NT2/D1 (cell line): ENCODE results near the gene DGCR6L.
"Not testable (repeated sequence)": the region's sequence is repeated elsewhere in the genome, so short reads cannot be mapped to it uniquely, and the experiment has no call there.

Experiments
- DNase-seq: peaks from one replicate; pipeline ENCODE4 v3.0.0-alpha.2; 2011; ENCODE audit warnings: low read depth, low spot score
- H3K27me3 ChIP-seq: 2 replicates; pipeline ENCODE4 v1.6.0; 2011; ENCODE audit warnings: mild to moderate bottlenecking; ENCODE audit not compliant: insufficient read length, insufficient read depth
- H3K36me3 ChIP-seq: 2 replicates; pipeline ENCODE4 v1.6.1; 2011; ENCODE audit warnings: mild to moderate bottlenecking, low read length, mixed read lengths; ENCODE audit not compliant: insufficient read depth, insufficient read length
- H3K4me1 ChIP-seq: 2 replicates; pipeline ENCODE4 v1.5.1; 2011; ENCODE audit not compliant: insufficient read depth, insufficient read length
- H3K4me3 ChIP-seq: 2 replicates; pipeline ENCODE4 v1.5.1; 2011; ENCODE audit warnings: low read depth; ENCODE audit not compliant: insufficient read length
- H3K9ac ChIP-seq: 2 replicates; pipeline ENCODE4 v1.6.0; 2011; ENCODE audit warnings: low read depth; ENCODE audit not compliant: insufficient read length
- H3K9me3 ChIP-seq: 2 replicates; pipeline ENCODE4 v1.5.1; 2011; ENCODE audit warnings: mild to moderate bottlenecking, low read length; ENCODE audit not compliant: insufficient read depth
- SUZ12 ChIP-seq: IDR thresholded peaks from 2 replicates; pipeline ENCODE4 v1.6.1; 2011; ENCODE audit not compliant: insufficient read length, insufficient read depth; ENCODE audit errors: extremely low read depth
- YY1 ChIP-seq: IDR thresholded peaks from 2 replicates; pipeline ENCODE4 v1.6.1; 2011; ENCODE audit not compliant: insufficient read length, insufficient read depth
- ZNF274 ChIP-seq: IDR thresholded peaks from 2 replicates; pipeline ENCODE4 v1.6.1; 2011; ENCODE audit warnings: mild to moderate bottlenecking, low read depth, low read length

DGCR6L gene

DNA sequence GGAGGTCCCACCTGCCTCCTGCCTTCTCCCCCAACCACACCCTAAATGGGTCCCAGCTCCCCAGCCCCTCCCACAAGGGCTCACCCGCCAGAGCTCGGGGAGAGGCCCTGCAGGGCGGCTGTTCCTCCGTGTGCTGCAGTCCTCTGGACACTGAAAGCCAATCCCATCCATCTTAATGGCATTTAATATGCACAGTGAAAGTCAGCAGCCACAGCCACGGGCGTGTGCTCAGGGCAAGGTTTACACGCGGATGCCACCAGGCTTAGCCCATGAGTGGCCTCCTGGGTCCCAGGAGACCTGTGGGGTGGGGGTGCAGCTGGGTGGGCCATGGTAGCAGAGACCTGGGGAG, 33.6 kb downstream of the DGCR6L start:
- H3K9me3 ChIP-seq, H3K36me3 ChIP-seq, H3K27me3 ChIP-seq, H3K9ac ChIP-seq, DNase-seq, H3K4me1 ChIP-seq, H3K4me3 ChIP-seq: not testable (repeated sequence)

DNA sequence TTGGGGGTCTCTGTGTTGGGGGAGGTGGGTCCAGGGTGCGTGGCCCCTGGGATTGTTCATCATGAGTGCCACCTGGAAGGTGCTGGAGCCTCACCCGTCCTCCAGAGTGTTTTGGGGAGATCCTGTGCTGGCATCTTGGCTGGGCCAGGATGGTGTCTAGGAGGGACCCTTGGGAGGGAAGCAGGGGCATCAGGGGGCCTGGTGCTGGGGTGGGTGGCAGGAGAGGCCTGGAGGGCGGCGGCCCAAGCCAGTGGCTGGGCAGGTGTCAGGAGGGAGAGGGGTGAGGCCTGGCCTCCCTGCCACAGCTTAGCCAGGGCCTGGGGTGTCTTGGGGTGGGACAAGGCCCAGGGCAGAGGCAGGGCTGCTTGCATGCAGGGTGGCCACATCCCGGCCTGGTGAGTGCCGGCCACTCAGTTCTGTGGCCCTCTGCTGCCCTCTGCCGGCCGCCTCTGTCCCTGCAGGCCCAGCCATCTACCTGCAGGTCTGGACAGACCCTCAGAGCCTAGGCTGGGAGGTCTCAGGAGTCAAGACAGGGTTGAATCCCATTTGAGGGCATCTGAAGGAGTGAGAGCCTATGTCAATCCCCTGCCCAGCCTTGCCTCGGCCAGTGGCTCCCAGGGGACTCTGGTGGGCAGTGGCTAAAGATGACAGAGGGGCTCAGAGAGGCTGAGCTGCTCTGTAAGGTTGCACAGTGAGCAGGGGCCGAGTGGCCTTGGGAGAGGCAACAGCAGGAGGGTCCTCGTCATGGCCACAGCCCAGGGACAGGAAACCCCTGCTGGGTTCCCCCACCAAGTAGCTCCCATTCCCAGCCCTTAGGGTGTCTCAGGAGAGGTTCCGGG, 34.2 kb downstream of the DGCR6L start:
- not testable (repeated sequence) for H3K4me3 ChIP-seq, H3K4me1 ChIP-seq, H3K27me3 ChIP-seq, H3K36me3 ChIP-seq, H3K9ac ChIP-seq, H3K9me3 ChIP-seq
- DNase-seq: peak; percentile 32

DNA sequence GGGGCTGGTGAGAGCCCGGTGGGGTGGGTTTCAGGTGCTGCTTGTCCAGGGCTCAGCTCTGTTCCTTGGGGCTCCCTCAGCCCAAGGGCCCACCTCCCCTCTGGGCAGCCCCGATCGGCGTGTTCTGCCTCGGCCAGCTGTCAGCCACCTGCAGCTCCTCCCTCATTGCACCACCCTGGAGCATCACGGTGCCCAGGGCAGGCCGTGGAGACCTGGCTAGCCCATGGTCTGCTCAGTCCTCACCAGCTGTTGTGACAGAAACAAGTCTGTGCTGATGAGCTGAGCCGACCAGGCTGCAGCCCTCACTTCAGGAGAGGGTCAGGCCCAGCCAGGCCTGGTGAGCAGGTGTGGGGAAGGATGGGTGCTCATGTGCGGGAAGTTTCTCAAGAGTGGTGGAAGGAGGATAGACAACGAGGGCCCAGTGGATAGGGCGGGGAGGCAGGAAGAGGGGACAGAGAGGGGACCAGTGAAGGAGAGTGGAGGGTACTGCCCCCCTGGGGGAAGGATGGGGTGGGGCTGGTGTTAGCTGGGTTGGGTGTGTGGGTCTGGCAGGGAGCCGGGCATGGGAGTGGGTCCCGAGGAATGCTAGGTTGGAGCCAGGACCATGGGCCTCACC, 35.3 kb downstream of the DGCR6L start:
- Histone ChIP-seq H3K4me3 (no peak overlapping the region), H3K36me3 (no peaks in the 10 kb centered on the region), H3K27me3 (no peaks in the 10 kb centered on the region), H3K9ac (no peak overlapping the region), H3K4me1 (peaks cover 6% of the 10 kb centered on the region), H3K9me3 (no peaks in the 10 kb centered on the region)
- no peak for TF ChIP-seq YY1
- TF ChIP-seq SUZ12: no peak
- no peak for TF ChIP-seq ZNF274
- DNase-seq: no peak

DNA sequence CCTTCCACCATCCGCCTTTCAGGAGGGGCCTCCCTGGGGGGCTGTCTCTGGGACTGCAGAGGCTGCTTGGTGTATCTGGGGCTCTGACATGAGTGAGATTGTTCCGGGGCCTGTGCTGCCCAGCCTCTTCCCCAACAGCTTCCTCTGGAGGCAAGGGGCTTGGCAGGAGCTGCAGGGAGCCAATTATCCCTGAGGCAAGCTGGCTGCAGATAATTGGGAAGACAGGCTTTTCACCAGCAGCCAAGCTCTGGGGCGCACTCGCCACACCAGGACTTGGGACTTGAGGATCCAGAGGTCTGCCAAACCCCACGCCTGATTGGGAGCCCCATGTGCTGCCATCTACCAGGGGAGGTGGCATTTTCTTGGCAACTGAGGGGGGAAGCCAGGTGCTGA, 36.2 kb downstream of the DGCR6L start:
- Histone ChIP-seq H3K9ac (no peak overlapping the region), H3K27me3 (no peaks in the 10 kb centered on the region)
- no peak for DNase-seq

DNA sequence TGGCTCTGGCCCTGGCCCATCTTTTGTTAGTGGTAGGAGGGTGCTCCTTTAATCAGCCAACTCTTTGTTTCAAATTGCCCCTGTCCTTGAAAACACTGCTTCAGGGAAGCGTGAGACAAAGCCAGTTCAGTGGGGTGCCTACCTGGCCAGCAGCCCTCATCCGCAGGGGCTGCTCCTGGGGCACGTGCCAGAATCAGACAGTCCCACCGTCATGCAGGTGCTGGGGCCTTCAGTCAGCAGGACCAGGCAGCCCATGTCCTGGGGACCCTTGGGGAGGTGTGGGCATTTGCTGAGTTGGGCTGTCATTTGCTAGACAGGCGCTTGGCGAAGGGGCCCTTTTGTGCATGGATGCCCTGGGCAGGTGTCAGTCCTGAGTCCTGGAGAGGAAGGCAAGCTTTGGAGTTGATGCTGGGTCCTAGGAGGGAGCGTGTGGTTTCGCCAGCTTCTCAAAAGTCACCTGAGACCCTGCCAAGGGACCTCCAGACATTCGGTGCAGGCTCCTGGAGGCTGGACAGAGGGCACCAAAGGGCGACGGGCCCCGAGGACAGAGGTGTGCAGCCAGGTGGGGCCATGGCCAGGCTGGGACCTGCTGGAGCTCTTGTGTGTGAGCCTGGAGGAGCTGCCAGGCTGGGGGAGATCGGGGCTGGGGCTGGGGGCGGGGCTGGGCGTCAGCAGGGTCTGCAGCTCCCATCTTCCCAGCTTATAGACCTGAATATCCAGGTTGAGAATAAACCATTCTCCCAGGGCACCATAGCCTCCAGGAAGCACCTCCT, 36.8 kb downstream of the DGCR6L start:
- Histone ChIP-seq H3K36me3 (no peaks in the 10 kb centered on the region), H3K27me3 (no peaks in the 10 kb centered on the region), H3K9ac (no peak overlapping the region), H3K4me1 (peaks cover 6% of the 10 kb centered on the region), H3K4me3 (no peak overlapping the region), H3K9me3 (no peaks in the 10 kb centered on the region)
- DNase-seq: no peak
- TF ChIP-seq YY1 (no peak), SUZ12 (no peak), ZNF274 (no peak)

More for the DNA sequence above, 36.2 kb downstream of the DGCR6L start:
- TF ChIP-seq ZNF274 (no peak), SUZ12 (no peak), YY1 (no peak)
- H3K4me3 ChIP-seq: no peak overlapping the region
- no peaks in the 10 kb centered on the region for H3K36me3 ChIP-seq
- H3K4me1 ChIP-seq: peaks cover 6% of the 10 kb centered on the region
- H3K9me3 ChIP-seq: no peaks in the 10 kb centered on the region

DNA sequence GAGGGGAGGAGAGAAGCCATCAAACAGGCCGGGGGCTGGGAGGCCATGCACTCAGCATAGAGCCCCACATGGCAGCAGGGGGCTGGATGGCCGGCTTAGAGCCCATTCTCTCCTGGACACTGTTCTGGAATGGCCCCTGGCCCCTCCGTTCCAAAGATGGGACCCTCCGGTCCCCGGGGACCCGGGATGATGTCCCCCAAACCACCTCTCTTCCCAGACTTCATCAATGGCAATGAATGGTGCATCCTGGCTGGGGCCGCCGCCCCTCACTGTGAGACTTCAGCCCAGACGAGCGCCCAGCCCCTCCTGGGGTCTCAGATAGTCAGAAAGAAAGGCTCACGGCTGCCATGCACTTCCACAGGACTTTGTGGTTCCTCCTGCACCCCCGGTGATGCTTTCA, 38.0 kb downstream of the DGCR6L start:
- Histone ChIP-seq H3K36me3 (no peaks in the 10 kb centered on the region), H3K9ac (no peak overlapping the region), H3K9me3 (no peaks in the 10 kb centered on the region), H3K27me3 (no peaks in the 10 kb centered on the region), H3K4me1 (peaks cover 6% of the 10 kb centered on the region), H3K4me3 (no peak overlapping the region)
- no peak for DNase-seq
- no peak for TF ChIP-seq SUZ12
- TF ChIP-seq YY1: no peak
- TF ChIP-seq ZNF274: no peak

DNA sequence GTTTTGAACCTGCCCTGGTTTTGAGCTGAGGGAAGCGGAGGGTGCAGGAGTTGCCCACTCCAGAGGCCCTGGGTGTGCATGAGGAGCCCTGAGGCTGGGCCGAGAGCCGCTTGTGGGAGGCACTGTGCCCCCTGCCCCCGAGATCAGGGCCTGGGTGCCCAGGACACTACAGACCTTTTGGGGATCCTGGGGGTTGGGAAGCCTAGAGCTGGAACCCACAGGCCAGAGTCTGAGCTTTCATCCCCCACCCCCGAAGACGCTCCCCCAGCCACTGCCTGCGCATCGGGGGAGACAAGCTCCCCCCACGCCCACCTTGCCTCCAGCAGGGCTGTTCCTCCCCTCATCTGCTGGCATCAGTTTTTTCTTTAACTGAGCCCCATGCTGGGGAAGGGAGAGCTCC, 38.4 kb downstream of the DGCR6L start:
- not testable (repeated sequence) for H3K36me3 ChIP-seq, DNase-seq, H3K4me3 ChIP-seq, H3K9me3 ChIP-seq, H3K4me1 ChIP-seq, H3K27me3 ChIP-seq, H3K9ac ChIP-seq
